ENCODE data around the gene DNAJA4. TPM values are rescaled to one million over a fixed set of nuclear protein-coding genes. Genes with fewer than 3 reads are reported as not detected.

The DNAJA4 gene
- polyA plus RNA-seq, 2 of the 4 experiments (the other 2 are of a cell fraction) = 0.05 to 0.13 TPM

DNA sequence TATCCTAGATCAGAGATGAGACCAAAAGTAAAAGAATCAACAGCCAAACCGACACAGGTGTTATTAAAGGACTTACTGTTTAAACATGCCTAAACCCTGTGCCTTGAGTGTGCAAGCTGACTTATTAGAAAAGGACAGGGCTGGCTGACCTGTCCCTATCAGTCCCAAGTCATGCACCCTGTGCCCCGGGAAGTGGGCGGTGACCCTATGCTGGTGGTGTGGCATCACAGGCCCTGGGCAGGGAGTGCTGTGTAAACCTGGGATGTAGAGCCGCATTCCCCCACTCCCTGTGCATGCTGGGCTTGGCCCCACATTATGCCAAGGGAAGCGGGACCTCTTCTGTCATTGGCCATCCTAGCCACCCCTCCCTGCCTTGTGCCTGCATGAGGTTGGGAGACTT, 10.6 kb downstream of the DNAJA4 start (continued):
- TF ChIP-seq NR3C1 (IDR thresholded peaks at IDR 0.05) (no peak), HDAC2 (IDR thresholded peaks at IDR 0.05) (no peak), RNF2 (IDR thresholded peaks at IDR 0.05; ENCODE audit: borderline replicate concordance, low read depth) (no peak), FOXS1 (CRISPR knock-in tag; IDR thresholded peaks at IDR 0.05) (no peak)

DNA sequence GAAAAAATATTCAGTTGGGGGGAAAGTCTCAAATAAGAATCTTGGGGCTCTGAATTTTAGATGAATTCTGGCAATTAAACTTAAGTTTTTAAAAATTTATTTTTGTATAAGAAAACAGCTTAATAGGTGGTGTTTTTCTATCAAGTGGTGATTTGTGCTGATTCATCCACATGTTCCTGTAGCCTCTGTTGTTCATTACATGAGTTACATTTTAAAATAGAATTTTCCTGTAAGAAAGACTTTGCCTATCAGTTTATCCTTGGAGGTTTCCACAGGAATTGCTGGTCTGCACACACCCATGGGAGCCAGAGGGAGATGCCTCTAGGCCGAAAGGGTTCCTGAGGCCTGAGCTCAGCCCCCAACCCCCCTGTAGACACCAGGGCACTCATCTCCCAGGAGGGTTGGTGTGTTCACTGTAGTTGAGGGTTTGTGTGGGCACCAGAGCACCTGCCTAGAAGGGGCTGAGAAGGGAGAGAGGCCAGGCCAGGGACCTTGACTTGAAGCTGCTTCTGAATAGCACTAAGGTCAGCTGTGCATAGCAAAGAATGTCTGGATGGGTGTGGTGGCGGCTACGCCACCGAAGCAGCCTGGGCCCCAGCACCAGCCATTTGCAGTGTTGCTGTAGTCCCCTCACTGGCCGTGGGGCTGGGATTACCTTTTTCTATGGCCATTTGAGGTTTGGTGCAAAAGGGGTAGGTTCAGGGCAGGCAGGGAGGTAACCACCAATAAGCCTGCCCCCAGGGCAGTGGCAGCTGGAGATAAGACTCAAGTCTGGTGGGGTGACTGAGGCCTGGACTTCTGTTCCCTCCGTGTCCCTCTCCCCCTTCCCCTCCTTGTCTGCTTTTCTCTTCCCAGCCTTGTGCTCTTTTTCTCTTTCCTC, 11.9 kb downstream of the DNAJA4 start:
- 86% methylated on average over 6 of the region's 6 CpGs for WGBS (ENCODE audit: missing lambda C conversion rate)
- no peak for DNase-seq (ENCODE audit: low read depth in 1 of 2, low spot score in 1 of 2)
- Histone ChIP-seq H3K4me3 (no peak overlapping the region), H3K9me3 (no peaks in the 10 kb centered on the region), H3K27ac (peak overlapping the region in 1 of 2 experiments; percentile 65; a peak in 3 of 6 replicates), H3K4me2 (no peak overlapping the region), H3K4me1 (peaks cover 6% of the 10 kb centered on the region; the same call in 1 of the 3 replicates)
- ATAC-seq = no peak
- POLR2A ChIA-PET = no interaction called here
- no peak for FAIRE-seq
- CTCF ChIA-PET = interaction anchor here (0.8 to 2.3 kb wide), 6 partner anchors 9 to 168 kb away, joined by 3 to 8 read pairs (median 4); no protein-coding TSS in a partner anchor
- TF ChIP-seq, protein P1, sequence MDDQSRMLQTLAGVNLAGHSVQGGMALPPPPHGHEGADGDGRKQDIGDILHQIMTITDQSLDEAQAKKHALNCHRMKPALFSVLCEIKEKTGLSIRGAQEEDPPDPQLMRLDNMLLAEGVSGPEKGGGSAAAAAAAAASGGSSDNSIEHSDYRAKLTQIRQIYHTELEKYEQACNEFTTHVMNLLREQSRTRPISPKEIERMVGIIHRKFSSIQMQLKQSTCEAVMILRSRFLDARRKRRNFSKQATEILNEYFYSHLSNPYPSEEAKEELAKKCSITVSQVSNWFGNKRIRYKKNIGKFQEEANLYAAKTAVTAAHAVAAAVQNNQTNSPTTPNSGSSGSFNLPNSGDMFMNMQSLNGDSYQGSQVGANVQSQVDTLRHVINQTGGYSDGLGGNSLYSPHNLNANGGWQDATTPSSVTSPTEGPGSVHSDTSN (IDR thresholded peaks at IDR 0.05) = no peak
- TF ChIP-seq, protein P2, sequence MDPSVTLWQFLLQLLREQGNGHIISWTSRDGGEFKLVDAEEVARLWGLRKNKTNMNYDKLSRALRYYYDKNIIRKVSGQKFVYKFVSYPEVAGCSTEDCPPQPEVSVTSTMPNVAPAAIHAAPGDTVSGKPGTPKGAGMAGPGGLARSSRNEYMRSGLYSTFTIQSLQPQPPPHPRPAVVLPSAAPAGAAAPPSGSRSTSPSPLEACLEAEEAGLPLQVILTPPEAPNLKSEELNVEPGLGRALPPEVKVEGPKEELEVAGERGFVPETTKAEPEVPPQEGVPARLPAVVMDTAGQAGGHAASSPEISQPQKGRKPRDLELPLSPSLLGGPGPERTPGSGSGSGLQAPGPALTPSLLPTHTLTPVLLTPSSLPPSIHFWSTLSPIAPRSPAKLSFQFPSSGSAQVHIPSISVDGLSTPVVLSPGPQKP (IDR thresholded peaks at IDR 0.05; ENCODE audit: low read depth, low read length) = no peak
- no peak for TF ChIP-seq BHLHE40 (IDR thresholded peaks at IDR 0.05; ENCODE audit: low read depth, low read length)

DNA sequence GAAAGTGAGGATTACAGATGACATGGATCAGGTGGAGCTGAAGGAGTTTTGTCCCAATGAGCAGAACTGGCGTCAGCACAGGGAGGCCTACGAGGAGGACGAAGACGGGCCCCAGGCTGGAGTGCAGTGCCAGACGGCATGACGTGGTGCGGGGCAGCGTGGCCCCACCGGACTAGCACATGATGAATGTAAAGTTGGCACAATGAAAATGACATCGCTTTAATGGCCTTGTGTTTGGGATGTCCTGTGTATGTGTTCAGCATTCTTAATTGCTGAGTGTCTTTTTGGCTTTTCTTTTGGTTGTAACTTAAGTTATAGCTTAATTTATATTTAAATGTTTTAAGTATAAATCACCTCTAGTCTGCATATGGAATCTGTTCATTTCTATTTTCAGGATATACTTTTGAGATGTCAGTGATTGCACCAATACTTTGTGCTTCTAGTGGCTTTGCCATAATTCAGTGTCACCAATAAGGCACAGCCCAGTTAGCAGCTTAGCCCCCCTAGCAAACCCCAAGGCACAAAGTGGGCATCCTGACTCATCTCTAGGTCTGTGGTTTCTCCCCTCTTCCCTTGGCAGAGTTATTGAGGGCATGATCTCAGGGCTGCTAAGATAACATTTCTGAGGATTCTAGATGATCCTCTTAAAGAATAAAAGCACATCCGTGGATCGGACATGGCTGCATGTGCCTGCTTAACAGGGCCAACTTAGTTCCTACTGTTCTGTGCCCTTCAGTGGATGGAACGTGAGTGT, 16.1 kb downstream of the DNAJA4 start:
- peaks cover 6% of the 10 kb centered on the region; the same call in 1 of the 3 replicates for H3K4me1 ChIP-seq
- TF ChIP-seq ZSCAN20 (CRISPR knock-in tag; IDR thresholded peaks at IDR 0.05) (no peak), CHD4 (IDR thresholded peaks at IDR 0.05; ENCODE audit: borderline replicate concordance) (no peak), RNF2 (IDR thresholded peaks at IDR 0.05; ENCODE audit: borderline replicate concordance, low read depth) (no peak), CEBPB (IDR thresholded peaks at IDR 0.05) (no peak)
- TF ChIP-seq, protein P3, sequence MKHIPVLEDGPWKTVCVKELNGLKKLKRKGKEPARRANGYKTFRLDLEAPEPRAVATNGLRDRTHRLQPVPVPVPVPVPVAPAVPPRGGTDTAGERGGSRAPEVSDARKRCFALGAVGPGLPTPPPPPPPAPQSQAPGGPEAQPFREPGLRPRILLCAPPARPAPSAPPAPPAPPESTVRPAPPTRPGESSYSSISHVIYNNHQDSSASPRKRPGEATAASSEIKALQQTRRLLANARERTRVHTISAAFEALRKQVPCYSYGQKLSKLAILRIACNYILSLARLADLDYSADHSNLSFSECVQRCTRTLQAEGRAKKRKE (CRISPR knock-in tag; IDR thresholded peaks at IDR 0.05; ENCODE audit: low read depth) = no peak
- ChIA-PET CTCF (interaction anchor here (1.0 to 5.3 kb wide), 8 partner anchors 10 to 133 kb away, joined by 3 to 33 read pairs (median 5); no protein-coding TSS in a partner anchor), POLR2A (interaction anchor here (0.6 to 0.8 kb wide), 2 partner anchors 19 to 107 kb away, joined by 4 to 5 read pairs; partner anchors contain the start of gene SKIC8)
- 92% methylated on average over 13 of the region's 13 CpGs for WGBS (ENCODE audit: missing lambda C conversion rate)
- no peak for FAIRE-seq
- no peak overlapping the region for H3K4me3 ChIP-seq
- H3K4me2 ChIP-seq = no peak overlapping the region
- ATAC-seq = no peak
- H3K27ac ChIP-seq = no peak overlapping the region
- no peaks in the 10 kb centered on the region for H3K9me3 ChIP-seq
- DNase-seq (ENCODE audit: low read depth in 1 of 2, low spot score in 1 of 2) = no peak

DNA sequence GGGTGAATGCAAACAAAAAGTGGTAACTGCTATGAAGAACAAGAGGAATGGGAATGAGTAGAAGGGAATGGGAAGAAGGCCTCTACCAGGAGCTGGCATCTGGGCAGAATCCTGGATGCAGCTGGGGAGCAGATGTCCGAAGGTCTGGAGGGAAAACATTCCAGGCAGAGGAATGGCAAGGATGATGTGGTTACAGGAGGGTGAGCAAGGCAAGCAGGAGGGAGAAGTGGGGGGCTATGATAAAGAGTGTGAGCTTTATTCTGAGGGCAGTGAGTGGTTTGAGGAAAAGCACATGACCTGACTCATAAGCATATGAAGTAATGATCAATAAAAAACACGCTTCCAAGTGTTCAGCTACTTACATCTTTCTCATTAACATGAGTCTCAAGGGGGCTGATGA, 18.0 kb downstream of the DNAJA4 start:
- POLR2A ChIA-PET = interaction anchor here (1.3 kb wide), 1 partner anchor 17 kb away, joined by 6 read pairs; the partner anchor contains the start of gene SKIC8
- no peak for DNase-seq (ENCODE audit: low read depth in 1 of 2, low spot score in 1 of 2)
- Histone ChIP-seq H3K4me1 (no peaks in the 10 kb centered on the region), H3K4me2 (no peak overlapping the region), H3K4me3 (no peak overlapping the region), H3K9me3 (no peaks in the 10 kb centered on the region), H3K27ac (no peak overlapping the region)
- WGBS (ENCODE audit: missing lambda C conversion rate) = 90% methylated on average over 2 of the region's 2 CpGs
- no peak for ATAC-seq
- FAIRE-seq = no peak
- CTCF ChIA-PET = interaction anchor here (0.8 to 5.3 kb wide), 11 partner anchors 9 to 174 kb away, joined by 3 to 33 read pairs (median 4); partner anchors contain the start of gene SKIC8
- TF ChIP-seq, protein P4, sequence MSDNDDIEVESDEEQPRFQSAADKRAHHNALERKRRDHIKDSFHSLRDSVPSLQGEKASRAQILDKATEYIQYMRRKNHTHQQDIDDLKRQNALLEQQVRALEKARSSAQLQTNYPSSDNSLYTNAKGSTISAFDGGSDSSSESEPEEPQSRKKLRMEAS (IDR thresholded peaks at IDR 0.05) = no peak
- TF ChIP-seq CHD4 (IDR thresholded peaks at IDR 0.05; ENCODE audit: borderline replicate concordance) (no peak), NPAS2 (CRISPR knock-in tag; IDR thresholded peaks at IDR 0.05; ENCODE audit: borderline replicate concordance) (no peak), RNF2 (IDR thresholded peaks at IDR 0.05; ENCODE audit: borderline replicate concordance, low read depth) (no peak), EHF (CRISPR knock-in tag; IDR thresholded peaks at IDR 0.05) (no peak), HDAC2 (IDR thresholded peaks at IDR 0.05) (no peak), FOSB (CRISPR knock-in tag; IDR thresholded peaks at IDR 0.05) (no peak), CEBPB (IDR thresholded peaks at IDR 0.05) (no peak), ZC3H11A (IDR thresholded peaks at IDR 0.05) (no peak), ZSCAN20 (CRISPR knock-in tag; IDR thresholded peaks at IDR 0.05) (no peak), JUN (IDR thresholded peaks at IDR 0.05) (no peak), MAFK (IDR thresholded peaks at IDR 0.05; ENCODE audit: partially characterized antibody) (no peak), RARB (CRISPR knock-in tag; IDR thresholded peaks at IDR 0.05) (no peak), SREBF2 (IDR thresholded peaks at IDR 0.05) (no peak), MYC (IDR thresholded peaks at IDR 0.05; ENCODE audit: borderline replicate concordance, low read length) (no peak)
- TF ChIP-seq, protein P5, sequence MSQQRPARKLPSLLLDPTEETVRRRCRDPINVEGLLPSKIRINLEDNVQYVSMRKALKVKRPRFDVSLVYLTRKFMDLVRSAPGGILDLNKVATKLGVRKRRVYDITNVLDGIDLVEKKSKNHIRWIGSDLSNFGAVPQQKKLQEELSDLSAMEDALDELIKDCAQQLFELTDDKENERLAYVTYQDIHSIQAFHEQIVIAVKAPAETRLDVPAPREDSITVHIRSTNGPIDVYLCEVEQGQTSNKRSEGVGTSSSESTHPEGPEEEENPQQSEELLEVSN (IDR thresholded peaks at IDR 0.05; ENCODE audit: borderline replicate concordance, low read depth) = no peak
- TF ChIP-seq, protein P2 (IDR thresholded peaks at IDR 0.05; ENCODE audit: low read depth, low read length) = no peak

Measured in A549 (cell line).